Sigmoid colon (tissue), 3 donors: ENCODE data around the gene MYO15B.

ENCODE experiments used
- POLR2A ChIP-seq, 2 donors: fragments of 450-650 bp; IDR thresholded peaks; one replicate each; pipeline ENCODE4 v1.6.1; 2016; ENCODE audit warnings: antibody characterized with exemption in 2 of 2, mild to moderate bottlenecking in 2 of 2, moderate library complexity in 2 of 2
- TF ChIP-seq, protein P1 (sequence below), 4 experiments: fragments of 450-650 bp in 3 of 4; fragments of 200-600 bp in 1 of 4; IDR thresholded peaks; one replicate each; pipeline ENCODE4 v1.5.1; 2016 to 2019; ENCODE audit warnings: antibody characterized with exemption in 4 of 4, mild to moderate bottlenecking in 3 of 4, moderate library complexity in 2 of 4

DNA sequence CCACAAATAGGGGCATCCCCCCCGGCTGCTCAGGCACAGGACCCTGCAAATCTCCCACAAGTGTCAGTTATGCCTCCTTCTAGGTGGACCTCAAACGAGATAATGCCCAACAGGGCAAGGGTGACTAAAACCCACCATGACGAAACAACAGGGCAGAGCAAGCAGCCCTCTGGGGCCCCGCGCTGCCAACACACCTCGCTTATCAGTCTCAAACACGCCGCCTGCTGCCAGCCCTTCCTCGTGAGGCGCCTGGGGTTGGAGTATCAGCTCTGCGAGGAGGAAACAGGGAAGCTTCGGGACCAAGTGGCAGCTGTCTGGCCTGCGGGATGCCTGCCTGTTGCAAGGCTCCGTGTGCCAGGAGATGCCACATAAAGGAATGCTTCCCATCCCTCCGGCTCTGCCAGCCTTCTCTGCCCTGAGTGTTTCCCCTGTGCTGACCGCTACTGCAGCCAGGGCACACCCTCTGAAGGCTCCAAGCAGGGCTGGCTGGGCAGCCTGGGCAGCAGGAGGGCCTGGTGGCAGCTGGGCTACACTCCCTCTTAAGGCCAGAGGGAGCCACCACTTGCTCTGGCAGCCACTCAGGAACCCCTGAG lies 48.1 kb downstream of the MYO15B start:
- TF ChIP-seq, protein P1, sequence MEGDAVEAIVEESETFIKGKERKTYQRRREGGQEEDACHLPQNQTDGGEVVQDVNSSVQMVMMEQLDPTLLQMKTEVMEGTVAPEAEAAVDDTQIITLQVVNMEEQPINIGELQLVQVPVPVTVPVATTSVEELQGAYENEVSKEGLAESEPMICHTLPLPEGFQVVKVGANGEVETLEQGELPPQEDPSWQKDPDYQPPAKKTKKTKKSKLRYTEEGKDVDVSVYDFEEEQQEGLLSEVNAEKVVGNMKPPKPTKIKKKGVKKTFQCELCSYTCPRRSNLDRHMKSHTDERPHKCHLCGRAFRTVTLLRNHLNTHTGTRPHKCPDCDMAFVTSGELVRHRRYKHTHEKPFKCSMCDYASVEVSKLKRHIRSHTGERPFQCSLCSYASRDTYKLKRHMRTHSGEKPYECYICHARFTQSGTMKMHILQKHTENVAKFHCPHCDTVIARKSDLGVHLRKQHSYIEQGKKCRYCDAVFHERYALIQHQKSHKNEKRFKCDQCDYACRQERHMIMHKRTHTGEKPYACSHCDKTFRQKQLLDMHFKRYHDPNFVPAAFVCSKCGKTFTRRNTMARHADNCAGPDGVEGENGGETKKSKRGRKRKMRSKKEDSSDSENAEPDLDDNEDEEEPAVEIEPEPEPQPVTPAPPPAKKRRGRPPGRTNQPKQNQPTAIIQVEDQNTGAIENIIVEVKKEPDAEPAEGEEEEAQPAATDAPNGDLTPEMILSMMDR (IDR thresholded peaks at IDR 0.05) = no peak
- TF ChIP-seq POLR2A (IDR thresholded peaks at IDR 0.05) = no peak
